Measurements from ENCODE around the gene PARVB.

PARVB gene

GRCh38 chr22:44063462-44064371 is 39.6 kb downstream of the PARVB start:
- no peak for DNase-seq

- DNase-seq, result no peak
Measured at GRCh38 chr22:44067033-44067432, 42.9 kb downstream of the PARVB start.

- DNase-seq, result no peak
Measured at GRCh38 chr22:44067901-44068300, 43.8 kb downstream of the PARVB start.

GRCh38 chr22:44068422-44069191 is 44.5 kb downstream of the PARVB start:
- no peak for DNase-seq

GRCh38 chr22:44070029-44070428 is 45.9 kb downstream of the PARVB start:
- no peak for DNase-seq

- DNase-seq, result no peak
Measured at GRCh38 chr22:44071781-44072326, 47.8 kb downstream of the PARVB start.

- no peak for DNase-seq
Measured at GRCh38 chr22:44074337-44074984, 50.4 kb downstream of the PARVB start.

GRCh38 chr22:44075022-44075421 is 50.9 kb downstream of the PARVB start:
- no peak for DNase-seq

- no peak for DNase-seq
Measured at GRCh38 chr22:44075670-44076069, 51.6 kb downstream of the PARVB start.

- no peak for DNase-seq
Measured at GRCh38 chr22:44076825-44077224, 52.7 kb downstream of the PARVB start.

GRCh38 chr22:44080936-44081861 is 57.1 kb downstream of the PARVB start:
- DNase-seq, result peak; percentile 14 to 55 (median 40)

GRCh38 chr22:44082801-44083200 is 58.7 kb downstream of the PARVB start:
- no peak for DNase-seq

- no peak for DNase-seq
Measured at GRCh38 chr22:44084044-44084772, 60.1 kb downstream of the PARVB start.

GRCh38 chr22:44085743-44086270 is 61.7 kb downstream of the PARVB start:
- peak in 1 of 6 experiments; percentile 4 for DNase-seq

- DNase-seq, result no peak
Measured at GRCh38 chr22:44086271-44087088, 62.4 kb downstream of the PARVB start.

GRCh38 chr22:44087089-44087430 is 63.0 kb downstream of the PARVB start:
- DNase-seq, result no peak

- DNase-seq, result no peak
Measured at GRCh38 chr22:44088976-44089570, 65.0 kb downstream of the PARVB start.

GRCh38 chr22:44089717-44090570 is 65.8 kb downstream of the PARVB start:
- no peak for DNase-seq

- no peak for DNase-seq
Measured at GRCh38 chr22:44090571-44090905, 66.4 kb downstream of the PARVB start.

Measured in stimulated activated naive CD4-positive, alpha-beta T cell (primary cell).